A172 (cell line): ENCODE measurements around the gene TLR7. TPM values are rescaled to one million over a fixed set of nuclear protein-coding genes. Genes with fewer than 3 reads are reported as not detected.

ENCODE experiments used
- DNase-seq: peaks from one replicate; pipeline ENCODE4 v3.0.0-alpha.2; 2015; ENCODE audit warnings: low spot score
- total RNA-seq: library from RNA; depleted of rRNA; stranded (reverse); fragments of >200 nt; shearing (Covaris generic); gene quantifications from 2 replicates; pipeline ENCODE4 v1.2.3, GENCODE V29; 2014

TLR7 gene
- total RNA-seq, 1 experiment from 2014 or later, result not detected

GRCh38 chrX:12891171-12891570, 24.3 kb downstream of the TLR7 start:
- DNase-seq, result no peak

- DNase-seq, result no peak
These were observed 25.1 kb downstream of the TLR7 start for GRCh38 chrX:12891915-12892506.

GRCh38 chrX:12892716-12893115, 25.8 kb downstream of the TLR7 start:
- no peak for DNase-seq

- peak; percentile 37 for DNase-seq
These were observed 27.5 kb downstream of the TLR7 start for GRCh38 chrX:12894074-12895030.

GRCh38 chrX:12895866-12896265, 29.0 kb downstream of the TLR7 start:
- peak; percentile 56 for DNase-seq

GRCh38 chrX:12896935-12897334, 30.1 kb downstream of the TLR7 start:
- no peak for DNase-seq

- DNase-seq, result peak; percentile 5
These were observed 31.2 kb downstream of the TLR7 start for GRCh38 chrX:12898073-12898472.

- DNase-seq, result no peak
These were observed 32.6 kb downstream of the TLR7 start for GRCh38 chrX:12899506-12899905.

GRCh38 chrX:12901486-12901885, 34.6 kb downstream of the TLR7 start:
- peak; percentile 63 for DNase-seq

GRCh38 chrX:12903646-12904045, 36.8 kb downstream of the TLR7 start:
- DNase-seq, result no peak

- no peak for DNase-seq
These were observed 39.3 kb downstream of the TLR7 start, which contains the start of gene TLR8 for GRCh38 chrX:12906046-12906761. TLR8 (plus strand) TSS chrX:12906620; CDS start chrX:12906707, 87 bp downstream.

GRCh38 chrX:12910423-12911121, 43.7 kb downstream of the TLR7 start:
- DNase-seq, result no peak

- no peak for DNase-seq
These were observed 44.2 kb downstream of the TLR7 start for GRCh38 chrX:12911122-12911470.

GRCh38 chrX:12912791-12913482, 46.1 kb downstream of the TLR7 start:
- no peak for DNase-seq

- no peak for DNase-seq
These were observed 50.9 kb downstream of the TLR7 start for GRCh38 chrX:12917753-12918152.

- DNase-seq, result no peak
These were observed 52.2 kb downstream of the TLR7 start for GRCh38 chrX:12919051-12919450.

- no peak for DNase-seq
These were observed 52.7 kb downstream of the TLR7 start for GRCh38 chrX:12919620-12920019.

- DNase-seq, result no peak
These were observed 54.1 kb downstream of the TLR7 start for GRCh38 chrX:12920990-12921389.

GRCh38 chrX:12921886-12922598, 55.2 kb downstream of the TLR7 start:
- DNase-seq, result no peak

- no peak for DNase-seq
These were observed 55.7 kb downstream of the TLR7 start for GRCh38 chrX:12922599-12922919.

GRCh38 chrX:12929701-12930100, 62.8 kb downstream of the TLR7 start:
- DNase-seq, result peak; percentile 38
